SK-N-SH (cell line): ENCODE results near the gene KIF5B. TPM values are rescaled to one million over a fixed set of nuclear protein-coding genes. Genes with fewer than 3 reads are reported as not detected.

Source experiments
- CTCF ChIA-PET: fragments of 300-600, 350-600 bp; formaldehyde crosslinking; extraction: SDS; loops from one replicate; lab custom pipeline; 2021; lab: Yijun Ruan, JAX
- POLR2A ChIA-PET: fragments of 350-600 bp; sonication (Branson Sonifier 250); formaldehyde crosslinking; extraction: SDS; loops from one replicate; lab custom pipeline; 2020; ENCODE audit warnings: antibody characterized with exemption, inconsistent platforms; lab: Yijun Ruan, JAX
- DNase-seq: peaks from one replicate; pipeline ENCODE4 v3.0.0; 2012
- H2AFZ ChIP-seq: fragments of 200-600 bp; sonication (generic); 2 replicates; pipeline ENCODE4 v1.8.1; 2016; ENCODE audit warnings: antibody characterized with exemption, mild to moderate bottlenecking, low read depth
- H3F3A ChIP-seq: fragments of 200-600 bp; sonication (generic); replicated peaks from 2 replicates; pipeline ENCODE3; 2016; ENCODE audit warnings: antibody characterized with exemption, mild to moderate bottlenecking; ENCODE audit not compliant: insufficient read depth
- H3K27ac ChIP-seq, 2 experiments: fragments of 200-500 bp in 1 of 2; fragments of 200-600 bp in 1 of 2; sonication (Bioruptor generic) in 1 of 2; sonication (generic), shearing (Covaris generic) in 1 of 2; 2 replicates each; pipeline versions ENCODE4 v1.5.1 to v1.6.1; 2014 to 2016; ENCODE audit warnings: low read depth in 2 of 2, inconsistent platforms in 1 of 2, low read length in 1 of 2, mild to moderate bottlenecking in 1 of 2, mixed read lengths in 1 of 2
- H3K27me3 ChIP-seq: fragments of 200-600 bp; sonication (generic), shearing (Covaris generic); 2 replicates; pipeline ENCODE4 v1.6.1; 2016; ENCODE audit warnings: mixed run types; ENCODE audit not compliant: insufficient read depth
- H3K36me3 ChIP-seq, 2 experiments: fragments of 200-500 bp in 1 of 2; fragments of 200-600 bp in 1 of 2; sonication (Bioruptor generic) in 1 of 2; sonication (generic) in 1 of 2; replicated peaks in 1 of 2; 2 replicates each; pipeline versions ENCODE3 to v1.5.1; 2014 to 2016; ENCODE audit warnings: low read length in 1 of 2, mild to moderate bottlenecking in 1 of 2; ENCODE audit not compliant: insufficient read depth in 2 of 2, control insufficient read depth in 1 of 2
- H3K4me1 ChIP-seq, 2 experiments: fragments of 200-500 bp in 1 of 2; fragments of 200-600 bp in 1 of 2; sonication (Bioruptor generic) in 1 of 2; sonication (generic), shearing (Covaris generic) in 1 of 2; 2 replicates each; pipeline versions ENCODE4 v1.5.1 to v1.6.1; 2014 to 2016; ENCODE audit warnings: low read depth in 1 of 2, low read length in 1 of 2, mixed run types in 1 of 2; ENCODE audit not compliant: insufficient read depth in 2 of 2, control insufficient read depth in 1 of 2
- H3K4me2 ChIP-seq: fragments of 200-600 bp; sonication (generic), shearing (Covaris generic); 2 replicates; pipeline ENCODE4 v1.6.1; 2017; ENCODE audit warnings: mixed run types
- H3K4me3 ChIP-seq, 2 experiments: fragments of 200-500 bp in 1 of 2; fragments of 200-600 bp in 1 of 2; sonication (Bioruptor generic) in 1 of 2; sonication (generic), shearing (Covaris generic) in 1 of 2; 2 replicates each; pipeline versions ENCODE4 v1.5.1 to v1.8.1; 2014 to 2016; ENCODE audit warnings: low read depth in 2 of 2, inconsistent platforms in 1 of 2, low read length in 1 of 2, mild to moderate bottlenecking in 1 of 2, mixed read lengths in 1 of 2, moderate library complexity in 1 of 2
- H3K79me2 ChIP-seq: fragments of 200-600 bp; sonication (generic); 2 replicates; pipeline ENCODE4 v1.8.1; 2017; ENCODE audit warnings: mild to moderate bottlenecking; ENCODE audit not compliant: insufficient read depth
- H3K9ac ChIP-seq: fragments of 200-600 bp; sonication (generic); 2 replicates; pipeline ENCODE4 v1.6.1; 2017; ENCODE audit warnings: mixed run types
- H3K9me2 ChIP-seq: fragments of 200-600 bp; sonication (generic); 2 replicates; pipeline ENCODE4 v1.6.1; 2017; ENCODE audit warnings: mixed run types
- H3K9me3 ChIP-seq: fragments of 200-600 bp; sonication (generic); 2 replicates; pipeline ENCODE4 v1.6.1; 2017; ENCODE audit warnings: mixed run types, mild to moderate bottlenecking, moderate library complexity
- H4K20me1 ChIP-seq: fragments of 200-600 bp; sonication (generic); 2 replicates; pipeline ENCODE4 v1.6.1; 2017; ENCODE audit warnings: mild to moderate bottlenecking, mixed run types; ENCODE audit not compliant: insufficient read depth
- CHD2 ChIP-seq: fragments of 150-350 bp; IDR thresholded peaks from 2 replicates; pipeline ENCODE4 v1.6.1; 2018; ENCODE audit warnings: low read length; ENCODE audit not compliant: partially characterized antibody
- EZH2phosphoT487 ChIP-seq: fragments of 200-600 bp; sonication (generic); IDR thresholded peaks from 2 replicates; pipeline ENCODE4 v1.6.1; 2017; ENCODE audit warnings: low read depth, mixed run types, mild to moderate bottlenecking, antibody characterized with exemption, moderate library complexity, borderline replicate concordance
- FOSL2 ChIP-seq: IDR thresholded peaks from 2 replicates; pipeline ENCODE4 v1.4.0; 2012; ENCODE audit warnings: low read depth, mild to moderate bottlenecking, moderate library complexity, borderline replicate concordance
- FOXJ3 ChIP-seq: sonication (generic); formaldehyde crosslinking; IDR thresholded peaks from 2 replicates; pipeline ENCODE4 v1.5.1; 2020; ENCODE audit warnings: mild to moderate bottlenecking, missing genetic modification reagents
- GABPA ChIP-seq: IDR thresholded peaks from 2 replicates; pipeline ENCODE4 v1.4.0; 2012; ENCODE audit warnings: low read depth, mild to moderate bottlenecking
- MEF2A ChIP-seq: IDR thresholded peaks from 2 replicates; pipeline ENCODE4 v1.4.0; 2012; ENCODE audit warnings: low read depth, borderline replicate concordance
- MXI1 ChIP-seq: IDR thresholded peaks from 2 replicates; pipeline ENCODE4 v1.6.1; 2012; ENCODE audit warnings: mild to moderate bottlenecking, low read depth, low read length, improper control_type of control experiment
- RFX5 ChIP-seq: IDR thresholded peaks from 2 replicates; pipeline ENCODE4 v1.6.1; 2012; ENCODE audit warnings: mild to moderate bottlenecking, improper control_type of control experiment, low read length
- USF2 ChIP-seq: fragments of 150-350 bp; IDR thresholded peaks from 2 replicates; pipeline ENCODE4 v1.6.1; 2017; ENCODE audit warnings: antibody characterized with exemption, low read length, low read depth, borderline replicate concordance
- YY1 ChIP-seq: IDR thresholded peaks from 2 replicates; pipeline ENCODE4 v1.4.0; 2012; ENCODE audit warnings: low read depth, mild to moderate bottlenecking
- ZBTB33 ChIP-seq: IDR thresholded peaks from 2 replicates; pipeline ENCODE4 v1.4.0; 2012; ENCODE audit warnings: low read depth, borderline replicate concordance
- WGBS: methylation state at CpG from one replicate; pipeline ENCODE4 v1.1.6; 2017; ENCODE audit warnings: low lambda C conversion rate; 5-methylcytosine and 5-hydroxymethylcytosine counted together
- polyA plus RNA-seq, 3 experiments: library from polyadenylated mRNA; depleted of rRNA; stranded (reverse); fragments of >200 nt; gene quantifications; 2 replicates each; pipeline ENCODE4 v1.2.3, GENCODE V29; 2012
- TF ChIP-seq, protein P1 (sequence below): fragments of 150-350 bp; IDR thresholded peaks from 2 replicates; pipeline ENCODE4 v1.6.1; 2016; ENCODE audit warnings: mild to moderate bottlenecking, low read depth, low read length
- TF ChIP-seq, protein P2 (sequence below): IDR thresholded peaks from 2 replicates; pipeline ENCODE4 v1.4.0; 2012; ENCODE audit warnings: low read depth, borderline replicate concordance
- TF ChIP-seq, protein P3 (sequence below): IDR thresholded peaks from 2 replicates; pipeline ENCODE4 v1.6.1; 2012; ENCODE audit warnings: mild to moderate bottlenecking, low read depth, low read length, moderate library complexity

KIF5B gene
- polyA plus RNA-seq, 1 of the 3 experiments (the other 2 are of a cell fraction): 15.7 TPM

DNA sequence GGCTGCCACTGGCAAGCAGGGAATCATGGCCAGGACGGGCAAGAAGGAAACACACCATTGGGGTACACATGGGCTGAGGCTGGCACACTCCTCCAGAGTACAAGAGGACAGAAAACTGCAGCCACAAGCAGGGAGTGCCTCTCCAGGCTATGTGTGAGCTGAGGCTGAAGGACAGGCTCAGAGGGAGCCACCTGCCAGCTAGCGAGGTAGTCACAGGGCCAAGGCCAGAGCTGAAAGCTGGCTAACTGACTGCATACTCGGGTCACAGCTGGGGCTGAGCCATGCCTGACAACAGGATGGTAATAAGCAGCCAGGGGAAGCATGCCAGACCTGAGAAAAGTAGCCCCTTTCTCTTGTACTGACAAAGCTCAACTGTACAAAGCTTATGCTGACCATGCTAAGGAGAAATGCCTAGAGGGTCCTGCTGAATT is 52.0 kb downstream of the KIF5B start:
- Histone ChIP-seq H2AFZ (no peak overlapping the region), H3K79me2 (peaks cover 9% of the 10 kb centered on the region), H3K9me2 (no peaks in the 10 kb centered on the region), H3K4me2 (no peak overlapping the region), H3K4me3 (no peak overlapping the region), H4K20me1 (no peaks in the 10 kb centered on the region), H3K9me3 (no peaks in the 10 kb centered on the region), H3F3A (peaks cover 11% of the 10 kb centered on the region), H3K36me3 (peaks cover 13 to 29% of the 10 kb centered on the region in 2 experiments), H3K27ac (no peak overlapping the region), H3K9ac (no peak overlapping the region), H3K27me3 (no peaks in the 10 kb centered on the region), H3K4me1 (peaks cover 0 to 9% of the 10 kb centered on the region in 2 experiments; a peak in 1 of 4 replicates)
- WGBS: 80% methylated on average over 1 of the region's 3 CpGs
- no peak for DNase-seq
- ChIA-PET POLR2A (no interaction called here), CTCF (interaction anchor here (1.0 to 4.0 kb wide), 9 partner anchors 12 to 165 kb away, joined by 3 to 22 read pairs (median 4); no protein-coding TSS in a partner anchor)
- TF ChIP-seq, protein P1, sequence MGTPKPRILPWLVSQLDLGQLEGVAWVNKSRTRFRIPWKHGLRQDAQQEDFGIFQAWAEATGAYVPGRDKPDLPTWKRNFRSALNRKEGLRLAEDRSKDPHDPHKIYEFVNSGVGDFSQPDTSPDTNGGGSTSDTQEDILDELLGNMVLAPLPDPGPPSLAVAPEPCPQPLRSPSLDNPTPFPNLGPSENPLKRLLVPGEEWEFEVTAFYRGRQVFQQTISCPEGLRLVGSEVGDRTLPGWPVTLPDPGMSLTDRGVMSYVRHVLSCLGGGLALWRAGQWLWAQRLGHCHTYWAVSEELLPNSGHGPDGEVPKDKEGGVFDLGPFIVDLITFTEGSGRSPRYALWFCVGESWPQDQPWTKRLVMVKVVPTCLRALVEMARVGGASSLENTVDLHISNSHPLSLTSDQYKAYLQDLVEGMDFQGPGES: no peak
- TF ChIP-seq, protein P2, sequence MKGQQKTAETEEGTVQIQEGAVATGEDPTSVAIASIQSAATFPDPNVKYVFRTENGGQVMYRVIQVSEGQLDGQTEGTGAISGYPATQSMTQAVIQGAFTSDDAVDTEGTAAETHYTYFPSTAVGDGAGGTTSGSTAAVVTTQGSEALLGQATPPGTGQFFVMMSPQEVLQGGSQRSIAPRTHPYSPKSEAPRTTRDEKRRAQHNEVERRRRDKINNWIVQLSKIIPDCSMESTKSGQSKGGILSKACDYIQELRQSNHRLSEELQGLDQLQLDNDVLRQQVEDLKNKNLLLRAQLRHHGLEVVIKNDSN: no peak
- TF ChIP-seq EZH2phosphoT487 (no peak), RFX5 (no peak), USF2 (no peak), YY1 (no peak), FOXJ3 (CRISPR knock-in tag) (no peak), GABPA (no peak), MXI1 (no peak), MEF2A (no peak), CHD2 (no peak), FOSL2 (no peak), ZBTB33 (no peak)
- TF ChIP-seq, protein P3, sequence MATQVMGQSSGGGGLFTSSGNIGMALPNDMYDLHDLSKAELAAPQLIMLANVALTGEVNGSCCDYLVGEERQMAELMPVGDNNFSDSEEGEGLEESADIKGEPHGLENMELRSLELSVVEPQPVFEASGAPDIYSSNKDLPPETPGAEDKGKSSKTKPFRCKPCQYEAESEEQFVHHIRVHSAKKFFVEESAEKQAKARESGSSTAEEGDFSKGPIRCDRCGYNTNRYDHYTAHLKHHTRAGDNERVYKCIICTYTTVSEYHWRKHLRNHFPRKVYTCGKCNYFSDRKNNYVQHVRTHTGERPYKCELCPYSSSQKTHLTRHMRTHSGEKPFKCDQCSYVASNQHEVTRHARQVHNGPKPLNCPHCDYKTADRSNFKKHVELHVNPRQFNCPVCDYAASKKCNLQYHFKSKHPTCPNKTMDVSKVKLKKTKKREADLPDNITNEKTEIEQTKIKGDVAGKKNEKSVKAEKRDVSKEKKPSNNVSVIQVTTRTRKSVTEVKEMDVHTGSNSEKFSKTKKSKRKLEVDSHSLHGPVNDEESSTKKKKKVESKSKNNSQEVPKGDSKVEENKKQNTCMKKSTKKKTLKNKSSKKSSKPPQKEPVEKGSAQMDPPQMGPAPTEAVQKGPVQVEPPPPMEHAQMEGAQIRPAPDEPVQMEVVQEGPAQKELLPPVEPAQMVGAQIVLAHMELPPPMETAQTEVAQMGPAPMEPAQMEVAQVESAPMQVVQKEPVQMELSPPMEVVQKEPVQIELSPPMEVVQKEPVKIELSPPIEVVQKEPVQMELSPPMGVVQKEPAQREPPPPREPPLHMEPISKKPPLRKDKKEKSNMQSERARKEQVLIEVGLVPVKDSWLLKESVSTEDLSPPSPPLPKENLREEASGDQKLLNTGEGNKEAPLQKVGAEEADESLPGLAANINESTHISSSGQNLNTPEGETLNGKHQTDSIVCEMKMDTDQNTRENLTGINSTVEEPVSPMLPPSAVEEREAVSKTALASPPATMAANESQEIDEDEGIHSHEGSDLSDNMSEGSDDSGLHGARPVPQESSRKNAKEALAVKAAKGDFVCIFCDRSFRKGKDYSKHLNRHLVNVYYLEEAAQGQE: no peak
